GM12864 (cell line): ENCODE data around the gene PAWR.

Source experiments
- DNase-seq: peaks from one replicate; pipeline ENCODE4 v3.0.0-alpha.2; 2011; ENCODE audit warnings: low read depth
- H3K4me3 ChIP-seq: 2 replicates; pipeline ENCODE4 v1.5.1; 2011; ENCODE audit warnings: mild to moderate bottlenecking, low read depth, low read length, control low read depth
- CTCF ChIP-seq: IDR thresholded peaks from 2 replicates; pipeline ENCODE4 v1.5.1; 2011; ENCODE audit warnings: low read depth, mild to moderate bottlenecking, moderate library complexity, low read length, control low read depth, inconsistent platforms; ENCODE audit errors: missing control alignments

The PAWR gene

GRCh38 chr12:79665212-79665887, 25.4 kb downstream of the PAWR start:
- no peak for DNase-seq
- no peak overlapping the region for H3K4me3 ChIP-seq
- TF ChIP-seq CTCF = no peak

GRCh38 chr12:79664518-79664917, 26.2 kb downstream of the PAWR start:
- no peak for TF ChIP-seq CTCF
- H3K4me3 ChIP-seq = no peak overlapping the region
- no peak for DNase-seq

GRCh38 chr12:79662046-79662811, 28.5 kb downstream of the PAWR start:
- no peak overlapping the region for H3K4me3 ChIP-seq
- DNase-seq = no peak
- no peak for TF ChIP-seq CTCF

GRCh38 chr12:79661629-79662028, 29.1 kb downstream of the PAWR start:
- no peak overlapping the region for H3K4me3 ChIP-seq
- DNase-seq = no peak
- no peak for TF ChIP-seq CTCF

- DNase-seq = no peak
Measured at GRCh38 chr12:79659961-79660431, 30.8 kb downstream of the PAWR start.

GRCh38 chr12:79658221-79658620, 32.5 kb downstream of the PAWR start:
- DNase-seq = no peak

More at GRCh38 chr12:79659961-79660431, 30.8 kb downstream of the PAWR start:
- TF ChIP-seq CTCF = no peak
- no peak overlapping the region for H3K4me3 ChIP-seq

More at GRCh38 chr12:79658221-79658620, 32.5 kb downstream of the PAWR start:
- no peak overlapping the region for H3K4me3 ChIP-seq
- no peak for TF ChIP-seq CTCF
